NCI-H345 (cell line): Measurements from ENCODE around the gene PCDHA5.
"Not testable (repeated sequence)": the region's sequence is repeated elsewhere in the genome, so short reads cannot be mapped to it uniquely, and the experiment has no call there.

Experiments used
- DNase-seq: peaks from one replicate; lab custom pipeline; 2025; lab: John Stamatoyannopoulos, UW

The PCDHA5 gene

DNA sequence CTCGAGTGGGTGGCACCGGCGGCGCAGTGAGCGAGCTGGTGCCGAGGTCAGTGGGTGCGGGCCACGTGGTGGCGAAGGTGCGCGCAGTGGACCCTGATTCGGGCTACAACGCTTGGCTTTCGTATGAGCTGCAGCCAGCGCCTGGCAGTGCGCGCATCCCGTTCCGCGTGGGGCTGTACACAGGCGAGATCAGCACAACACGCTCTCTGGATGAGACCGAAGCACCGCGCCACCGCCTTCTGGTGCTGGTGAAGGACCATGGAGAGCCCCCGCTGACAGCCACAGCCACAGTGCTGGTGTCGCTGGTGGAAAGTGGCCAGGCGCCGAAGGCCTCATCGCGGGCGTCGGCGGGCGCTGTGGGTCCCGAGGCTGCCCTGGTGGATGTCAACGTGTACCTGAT is 2.1 kb downstream of the PCDHA5 start:
- no peak for DNase-seq

DNA sequence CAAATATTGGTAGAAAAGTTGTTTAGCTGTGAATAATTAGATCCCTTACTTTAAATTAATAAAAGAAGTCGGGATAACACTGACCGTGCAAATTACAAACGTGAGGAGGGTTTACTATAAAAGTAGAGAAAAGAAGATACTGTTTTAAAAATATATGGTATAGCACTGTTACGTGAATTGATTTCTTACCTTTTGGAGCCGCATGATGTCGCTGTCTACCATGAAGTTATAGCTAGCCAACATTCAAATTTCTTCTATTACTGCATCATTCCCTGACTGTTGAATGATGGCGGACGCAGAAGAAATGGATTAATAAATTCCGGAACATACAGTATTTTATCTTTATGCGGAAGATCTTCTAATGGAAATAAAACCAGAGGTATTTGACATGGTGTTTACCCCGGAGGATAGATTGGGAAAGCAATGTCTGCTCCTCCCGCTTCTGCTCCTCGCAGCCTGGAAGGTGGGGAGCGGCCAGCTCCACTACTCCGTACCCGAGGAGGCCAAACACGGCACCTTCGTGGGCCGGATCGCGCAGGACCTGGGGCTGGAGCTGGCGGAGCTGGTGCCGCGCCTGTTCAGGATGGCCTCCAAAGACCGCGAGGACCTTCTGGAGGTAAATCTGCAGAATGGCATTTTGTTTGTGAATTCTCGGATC is 6.4 kb downstream of the PCDHA5 start, which contains the start of gene PCDHA6:
PCDHA6 (plus strand) TSS at position 257 of the 658 bp plus-strand sequence; CDS start at position 389, 132 bp downstream.
- DNase-seq: no peak

DNA sequence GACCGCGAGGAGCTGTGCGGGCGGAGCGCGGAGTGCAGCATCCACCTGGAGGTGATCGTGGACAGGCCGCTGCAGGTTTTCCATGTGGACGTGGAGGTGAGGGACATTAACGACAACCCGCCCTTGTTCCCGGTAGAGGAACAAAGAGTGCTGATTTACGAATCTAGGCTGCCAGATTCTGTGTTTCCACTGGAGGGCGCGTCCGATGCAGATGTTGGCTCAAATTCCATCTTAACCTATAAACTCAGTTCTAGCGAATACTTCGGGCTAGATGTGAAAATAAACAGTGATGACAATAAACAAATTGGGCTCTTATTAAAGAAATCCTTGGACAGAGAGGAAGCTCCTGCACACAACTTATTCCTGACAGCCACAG is 6.9 kb downstream of the PCDHA5 start:
- no peak for DNase-seq

DNA sequence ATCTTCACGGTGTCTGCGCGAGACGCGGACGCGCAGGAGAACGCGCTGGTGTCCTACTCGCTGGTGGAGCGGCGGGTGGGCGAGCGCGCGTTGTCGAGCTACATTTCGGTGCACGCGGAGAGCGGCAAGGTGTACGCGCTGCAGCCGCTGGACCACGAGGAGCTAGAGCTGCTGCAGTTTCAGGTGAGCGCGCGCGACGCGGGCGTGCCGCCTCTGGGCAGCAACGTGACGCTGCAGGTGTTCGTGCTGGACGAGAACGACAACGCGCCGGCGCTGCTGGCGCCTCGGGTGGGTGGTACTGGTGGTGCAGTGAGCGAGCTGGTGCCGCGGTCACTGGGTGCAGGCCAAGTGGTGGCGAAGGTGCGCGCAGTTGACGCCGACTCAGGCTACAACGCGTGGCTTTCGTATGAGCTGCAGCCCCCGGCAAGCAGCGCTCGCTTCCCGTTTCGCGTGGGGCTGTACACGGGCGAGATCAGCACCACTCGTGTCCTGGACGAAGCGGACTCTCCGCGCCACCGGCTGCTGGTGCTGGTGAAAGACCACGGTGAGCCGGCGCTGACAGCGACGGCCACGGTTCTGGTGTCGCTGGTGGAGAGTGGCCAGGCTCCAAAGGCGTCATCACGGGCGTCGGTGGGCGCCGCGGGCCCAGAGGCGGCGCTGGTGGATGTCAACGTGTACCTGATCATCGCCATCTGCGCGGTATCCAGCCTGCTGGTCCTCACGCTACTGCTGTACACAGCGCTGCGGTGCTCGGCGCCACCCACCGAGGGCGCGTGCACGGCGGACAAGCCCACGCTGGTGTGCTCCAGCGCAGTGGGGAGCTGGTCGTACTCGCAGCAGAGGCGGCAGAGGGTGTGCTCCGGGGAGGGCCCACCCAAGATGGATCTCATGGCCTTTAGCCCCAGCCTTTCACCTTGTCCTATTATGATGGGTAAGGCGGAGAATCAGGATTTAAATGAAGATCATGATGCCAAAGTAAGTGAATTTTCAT is 8.4 kb downstream of the PCDHA5 start:
- DNase-seq: not testable (repeated sequence)

DNA sequence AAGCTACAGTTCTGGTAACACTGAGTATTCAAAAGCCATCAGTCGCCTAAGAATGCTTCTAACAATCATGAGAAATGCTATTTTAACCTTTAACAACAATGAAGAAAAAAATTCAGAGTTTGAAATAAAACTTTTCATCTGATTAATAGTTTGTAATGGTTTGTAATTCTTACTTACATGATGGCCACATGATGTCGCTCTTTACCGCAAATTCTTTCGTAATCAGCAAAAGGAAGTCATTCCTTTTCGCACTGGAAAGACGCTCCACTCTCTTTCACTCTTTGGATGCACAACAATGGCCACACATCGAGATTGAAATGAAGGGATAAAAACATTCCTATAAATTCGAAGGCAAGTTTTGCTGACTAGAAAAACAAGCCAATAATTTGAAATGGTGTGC is 12.6 kb downstream of the PCDHA5 start, which contains the start of gene PCDHA7:
PCDHA7 (plus strand) TSS at position 277 of the 400 bp plus-strand sequence; CDS start at position 392, 115 bp downstream.
- DNase-seq: peak; percentile 39

DNA sequence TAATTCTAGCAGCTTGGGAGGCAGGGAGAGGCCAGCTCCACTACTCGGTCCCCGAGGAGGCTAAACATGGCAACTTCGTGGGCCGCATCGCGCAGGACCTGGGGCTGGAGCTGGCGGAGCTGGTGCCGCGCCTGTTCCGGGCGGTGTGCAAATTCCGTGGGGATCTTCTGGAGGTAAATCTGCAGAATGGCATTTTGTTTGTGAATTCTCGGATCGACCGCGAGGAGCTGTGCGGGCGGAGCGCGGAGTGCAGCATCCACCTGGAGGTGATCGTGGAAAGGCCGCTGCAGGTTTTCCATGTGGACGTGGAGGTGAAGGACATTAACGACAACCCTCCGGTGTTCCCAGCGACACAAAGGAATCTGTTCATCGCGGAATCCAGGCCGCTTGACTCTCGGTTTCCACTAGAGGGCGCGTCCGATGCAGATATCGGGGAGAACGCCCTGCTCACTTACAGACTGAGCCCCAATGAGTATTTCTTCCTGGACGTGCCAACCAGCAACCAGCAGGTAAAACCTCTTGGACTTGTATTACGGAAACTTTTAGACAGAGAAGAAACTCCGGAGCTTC is 13.1 kb downstream of the PCDHA5 start:
- DNase-seq: peak; percentile 21

DNA sequence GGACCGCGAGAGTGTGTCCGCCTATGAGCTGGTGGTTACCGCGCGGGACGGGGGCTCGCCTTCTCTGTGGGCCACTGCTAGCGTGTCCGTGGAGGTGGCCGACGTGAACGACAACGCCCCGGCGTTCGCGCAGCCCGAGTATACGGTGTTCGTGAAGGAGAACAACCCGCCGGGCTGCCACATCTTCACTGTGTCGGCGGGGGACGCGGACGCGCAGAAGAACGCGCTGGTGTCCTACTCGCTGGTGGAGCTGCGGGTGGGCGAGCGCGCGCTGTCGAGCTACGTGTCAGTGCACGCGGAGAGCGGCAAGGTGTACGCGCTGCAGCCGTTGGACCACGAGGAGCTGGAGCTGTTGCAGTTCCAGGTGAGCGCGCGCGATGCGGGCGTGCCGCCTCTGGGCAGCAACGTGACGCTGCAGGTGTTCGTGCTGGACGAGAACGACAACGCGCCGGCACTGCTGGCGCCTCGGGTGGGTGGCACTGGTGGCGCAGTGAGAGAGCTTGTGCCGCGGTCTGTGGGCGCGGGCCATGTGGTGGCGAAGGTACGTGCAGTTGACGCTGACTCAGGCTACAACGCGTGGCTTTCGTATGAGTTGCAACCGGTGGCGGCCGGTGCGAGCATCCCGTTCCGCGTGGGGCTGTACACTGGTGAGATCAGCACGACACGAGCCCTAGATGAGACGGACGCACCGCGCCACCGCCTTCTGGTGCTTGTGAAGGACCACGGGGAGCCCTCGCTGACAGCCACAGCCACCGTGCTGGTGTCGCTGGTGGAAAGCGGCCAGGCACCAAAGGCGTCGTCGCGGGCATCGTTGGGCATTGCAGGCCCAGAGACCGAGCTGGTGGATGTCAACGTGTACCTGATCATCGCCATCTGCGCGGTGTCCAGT is 14.5 kb downstream of the PCDHA5 start:
- no peak for DNase-seq

DNA sequence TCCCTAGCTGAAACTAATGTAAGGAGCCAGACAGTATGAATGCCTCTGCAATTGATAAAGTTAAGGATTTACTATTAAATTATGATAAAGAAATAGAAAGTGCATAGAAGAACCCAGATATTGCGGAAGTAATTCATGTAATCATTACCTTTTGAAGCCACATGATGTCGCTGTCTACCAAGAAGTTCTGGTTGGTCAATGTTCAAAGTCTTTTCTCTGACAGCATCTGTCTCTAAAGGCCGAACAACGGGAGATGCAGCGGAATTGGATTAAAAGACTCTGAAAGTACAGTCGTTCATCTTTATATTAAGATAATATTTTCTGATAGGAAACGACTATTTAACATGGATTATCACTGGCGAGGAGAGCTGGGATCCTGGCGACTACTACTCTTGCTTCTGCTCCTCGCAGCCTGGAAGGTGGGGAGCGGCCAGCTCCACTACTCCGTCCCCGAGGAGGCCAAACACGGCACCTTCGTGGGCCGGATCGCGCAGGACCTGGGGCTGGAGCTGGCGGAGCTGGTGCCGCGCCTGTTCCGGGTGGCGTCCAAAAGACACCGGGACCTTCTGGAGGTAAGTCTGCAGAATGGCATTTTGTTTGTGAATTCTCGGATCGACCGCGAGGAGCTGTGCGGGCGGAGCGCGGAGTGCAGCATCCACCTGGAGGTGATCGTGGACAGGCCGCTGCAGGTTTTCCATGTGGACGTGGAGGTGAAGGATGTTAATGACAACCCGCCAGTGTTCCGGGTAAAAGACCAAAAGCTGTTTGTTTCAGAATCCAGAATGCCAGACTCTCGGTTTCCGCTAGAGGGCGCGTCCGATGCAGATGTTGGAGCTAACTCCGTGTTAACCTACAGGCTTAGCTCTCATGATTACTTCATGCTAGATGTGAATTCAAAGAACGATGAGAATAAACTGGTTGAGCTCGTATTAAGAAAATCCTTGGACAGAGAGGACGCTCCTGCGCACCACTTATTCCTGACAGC is 19.9 kb downstream of the PCDHA5 start, which contains the start of gene PCDHA8:
PCDHA8 (plus strand) TSS at position 210 of the 985 bp plus-strand sequence; CDS start at position 345, 135 bp downstream.
- no peak for DNase-seq

DNA sequence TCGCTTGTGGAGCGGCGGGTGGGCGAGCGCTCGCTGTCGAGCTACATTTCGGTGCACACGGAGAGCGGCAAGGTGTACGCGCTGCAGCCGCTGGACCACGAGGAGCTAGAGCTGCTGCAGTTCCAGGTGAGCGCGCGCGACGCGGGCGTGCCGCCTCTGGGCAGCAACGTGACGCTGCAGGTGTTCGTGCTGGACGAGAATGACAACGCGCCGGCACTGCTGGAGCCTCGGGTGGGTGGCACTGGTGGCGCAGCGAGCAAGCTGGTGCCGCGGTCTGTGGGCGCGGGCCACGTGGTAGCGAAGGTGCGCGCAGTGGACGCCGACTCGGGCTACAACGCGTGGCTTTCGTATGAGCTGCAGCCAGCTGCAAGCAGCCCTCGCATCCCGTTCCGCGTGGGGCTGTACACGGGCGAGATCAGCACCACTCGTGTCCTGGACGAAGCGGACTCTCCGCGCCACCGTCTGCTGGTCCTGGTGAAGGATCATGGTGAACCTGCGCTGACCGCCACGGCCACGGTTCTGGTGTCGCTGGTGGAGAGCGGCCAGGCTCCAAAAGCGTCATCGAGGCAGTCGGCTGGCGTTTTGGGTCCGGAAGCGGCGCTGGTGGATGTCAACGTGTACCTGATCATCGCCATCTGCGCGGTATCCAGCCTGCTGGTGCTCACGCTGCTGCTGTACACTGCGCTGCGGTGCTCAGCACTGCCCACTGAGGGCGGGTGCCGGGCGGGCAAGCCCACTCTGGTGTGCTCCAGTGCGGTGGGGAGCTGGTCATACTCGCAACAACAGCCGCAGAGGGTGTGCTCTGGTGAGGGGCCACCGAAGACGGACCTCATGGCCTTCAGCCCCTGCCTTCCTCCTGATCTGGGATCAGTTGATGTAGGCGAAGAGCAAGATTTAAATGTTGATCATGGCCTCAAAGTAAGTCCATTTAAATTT is 21.7 kb downstream of the PCDHA5 start:
- DNase-seq: no peak

DNA sequence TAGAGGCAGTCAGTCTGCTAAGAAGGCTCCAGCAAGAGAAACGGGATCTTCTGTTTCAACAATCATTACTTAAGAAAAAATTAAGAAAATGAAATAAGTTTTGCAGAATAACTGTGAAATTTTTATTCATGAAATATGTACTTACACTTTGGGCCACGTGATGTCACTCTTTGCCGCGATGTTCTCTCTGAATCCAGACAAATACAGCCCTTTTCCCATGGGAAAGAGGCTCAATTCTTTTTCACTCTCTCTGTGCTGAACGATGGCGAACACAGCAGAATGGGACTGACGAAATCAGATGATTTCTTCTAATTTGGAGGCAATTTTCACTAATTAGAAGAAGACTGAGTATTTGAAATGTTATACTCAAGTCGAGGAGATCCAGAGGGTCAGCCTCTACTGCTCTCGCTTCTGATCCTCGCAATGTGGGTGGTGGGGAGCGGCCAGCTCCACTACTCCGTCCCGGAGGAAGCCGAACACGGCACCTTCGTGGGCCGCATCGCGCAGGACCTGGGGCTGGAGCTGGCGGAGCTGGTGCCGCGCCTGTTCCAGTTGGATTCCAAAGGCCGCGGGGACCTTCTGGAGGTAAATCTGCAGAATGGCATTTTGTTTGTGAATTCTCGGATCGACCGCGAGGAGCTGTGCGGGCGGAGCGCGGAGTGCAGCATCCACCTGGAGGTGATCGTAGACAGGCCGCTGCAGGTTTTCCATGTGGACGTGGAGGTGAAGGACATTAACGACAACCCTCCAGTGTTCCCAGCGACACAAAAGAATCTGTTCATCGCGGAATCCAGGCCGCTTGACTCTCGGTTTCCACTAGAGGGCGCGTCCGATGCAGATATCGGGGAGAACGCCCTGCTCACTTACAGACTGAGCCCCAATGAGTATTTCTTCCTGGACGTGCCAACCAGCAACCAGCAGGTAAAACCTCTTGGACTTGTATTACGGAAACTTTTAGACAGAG is 27.0 kb downstream of the PCDHA5 start, which contains the start of gene PCDHA9:
PCDHA9 (plus strand) TSS at position 244 of the 964 bp plus-strand sequence; CDS start at position 358, 114 bp downstream.
- DNase-seq: not testable (repeated sequence)

DNA sequence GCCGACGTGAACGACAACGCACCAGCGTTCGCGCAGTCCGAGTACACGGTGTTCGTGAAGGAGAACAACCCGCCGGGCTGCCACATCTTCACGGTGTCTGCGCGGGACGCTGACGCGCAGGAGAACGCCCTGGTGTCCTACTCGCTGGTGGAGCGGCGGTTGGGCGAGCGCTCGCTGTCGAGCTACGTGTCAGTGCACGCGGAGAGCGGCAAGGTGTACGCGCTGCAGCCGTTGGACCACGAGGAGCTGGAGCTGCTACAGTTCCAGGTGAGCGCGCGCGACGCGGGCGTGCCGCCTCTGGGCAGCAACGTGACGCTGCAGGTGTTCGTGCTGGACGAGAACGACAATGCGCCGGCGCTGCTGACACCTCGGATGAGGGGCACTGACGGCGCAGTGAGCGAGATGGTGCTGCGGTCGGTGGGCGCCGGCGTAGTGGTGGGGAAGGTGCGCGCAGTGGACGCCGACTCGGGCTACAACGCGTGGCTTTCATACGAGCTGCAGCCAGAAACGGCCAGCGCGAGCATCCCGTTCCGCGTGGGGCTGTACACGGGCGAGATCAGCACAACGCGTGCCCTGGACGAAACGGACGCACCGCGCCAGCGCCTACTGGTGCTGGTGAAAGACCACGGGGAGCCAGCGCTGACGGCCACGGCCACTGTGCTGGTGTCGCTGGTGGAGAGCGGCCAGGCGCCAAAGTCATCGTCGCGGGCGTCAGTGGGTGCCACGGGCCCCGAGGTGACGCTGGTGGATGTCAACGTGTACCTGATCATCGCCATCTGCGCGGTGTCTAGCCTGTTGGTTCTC is 28.6 kb downstream of the PCDHA5 start:
- not testable (repeated sequence) for DNase-seq

DNA sequence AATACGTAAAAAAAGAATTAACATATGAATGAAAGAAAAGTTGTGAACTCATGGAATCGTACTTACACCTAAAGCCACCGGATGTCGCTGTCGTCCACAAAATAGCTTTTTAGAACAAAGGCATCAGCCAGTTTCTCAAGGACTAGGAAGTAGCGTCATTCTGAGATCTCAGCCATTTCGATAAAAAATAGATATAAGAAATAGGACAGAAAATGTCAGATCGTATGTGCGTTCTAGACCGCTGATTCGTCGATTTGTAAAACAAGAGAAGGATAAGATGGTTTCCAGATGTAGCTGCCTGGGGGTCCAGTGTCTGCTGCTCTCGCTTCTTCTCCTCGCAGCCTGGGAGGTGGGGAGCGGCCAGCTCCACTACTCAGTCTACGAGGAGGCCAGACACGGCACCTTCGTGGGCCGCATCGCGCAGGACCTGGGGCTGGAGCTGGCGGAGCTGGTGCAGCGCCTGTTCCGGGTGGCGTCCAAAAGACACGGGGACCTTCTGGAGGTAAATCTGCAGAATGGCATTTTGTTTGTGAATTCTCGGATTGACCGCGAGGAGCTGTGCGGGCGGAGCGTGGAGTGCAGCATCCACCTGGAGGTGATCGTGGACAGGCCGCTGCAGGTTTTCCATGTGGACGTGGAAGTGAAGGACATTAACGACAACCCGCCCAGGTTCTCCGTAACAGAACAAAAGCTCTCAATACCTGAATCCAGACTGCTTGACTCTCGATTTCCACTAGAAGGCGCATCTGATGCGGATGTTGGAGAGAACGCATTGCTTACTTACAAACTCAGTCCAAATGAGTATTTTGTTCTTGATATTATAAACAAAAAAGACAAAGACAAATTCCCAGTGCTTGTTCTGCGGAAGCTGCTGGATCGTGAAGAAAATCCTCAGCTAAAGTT is 34.6 kb downstream of the PCDHA5 start, which contains the start of gene PCDHA10:
PCDHA10 (plus strand) TSS at position 126 of the 903 bp plus-strand sequence; CDS start at position 278, 152 bp downstream.
- DNase-seq: no peak

DNA sequence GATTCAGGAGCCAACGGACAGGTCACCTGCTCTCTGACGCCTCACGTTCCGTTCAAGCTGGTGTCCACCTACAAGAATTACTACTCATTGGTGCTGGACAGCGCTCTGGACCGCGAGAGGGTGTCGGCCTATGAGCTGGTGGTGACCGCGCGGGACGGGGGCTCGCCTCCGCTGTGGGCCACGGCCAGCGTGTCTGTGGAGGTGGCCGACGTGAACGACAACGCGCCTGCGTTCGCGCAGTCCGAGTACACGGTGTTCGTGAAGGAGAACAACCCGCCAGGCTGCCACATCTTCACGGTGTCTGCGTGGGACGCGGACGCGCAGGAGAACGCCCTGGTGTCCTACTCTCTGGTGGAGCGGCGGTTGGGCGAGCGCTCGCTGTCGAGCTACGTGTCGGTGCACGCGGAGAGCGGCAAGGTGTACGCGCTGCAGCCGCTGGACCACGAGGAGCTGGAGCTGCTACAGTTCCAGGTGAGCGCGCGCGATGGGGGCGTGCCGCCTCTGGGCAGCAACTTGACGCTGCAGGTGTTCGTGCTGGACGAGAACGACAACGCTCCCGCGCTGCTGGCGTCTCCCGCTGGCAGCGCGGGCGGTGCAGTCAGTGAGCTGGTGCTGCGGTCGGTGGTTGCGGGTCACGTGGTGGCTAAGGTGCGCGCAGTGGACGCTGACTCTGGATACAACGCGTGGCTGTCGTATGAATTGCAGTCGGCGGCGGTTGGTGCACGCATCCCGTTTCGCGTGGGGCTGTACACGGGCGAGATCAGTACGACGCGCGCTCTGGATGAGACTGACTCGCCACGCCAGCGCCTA is 36.0 kb downstream of the PCDHA5 start:
- DNase-seq: no peak

DNA sequence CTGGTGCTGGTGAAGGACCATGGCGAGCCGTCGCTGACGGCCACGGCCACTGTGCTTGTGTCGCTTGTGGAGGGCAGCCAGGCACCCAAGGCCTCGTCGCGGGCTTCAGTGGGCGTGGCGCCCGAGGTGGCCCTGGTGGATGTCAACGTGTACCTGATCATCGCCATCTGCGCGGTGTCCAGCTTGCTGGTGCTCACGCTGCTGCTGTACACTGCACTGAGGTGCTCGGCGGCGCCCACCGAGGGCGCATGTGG is 36.5 kb downstream of the PCDHA5 start:
- no peak for DNase-seq
